NCI-H524 (cell line): ENCODE data around the gene SNAP29.
"Not testable (repeated sequence)": the region's sequence is repeated elsewhere in the genome, so short reads cannot be mapped to it uniquely, and the experiment has no call there.

Source experiments
- DNase-seq, 2 experiments: peaks; one replicate each; lab custom pipeline; 2025; lab: John Stamatoyannopoulos, UW

Gene SNAP29

DNA sequence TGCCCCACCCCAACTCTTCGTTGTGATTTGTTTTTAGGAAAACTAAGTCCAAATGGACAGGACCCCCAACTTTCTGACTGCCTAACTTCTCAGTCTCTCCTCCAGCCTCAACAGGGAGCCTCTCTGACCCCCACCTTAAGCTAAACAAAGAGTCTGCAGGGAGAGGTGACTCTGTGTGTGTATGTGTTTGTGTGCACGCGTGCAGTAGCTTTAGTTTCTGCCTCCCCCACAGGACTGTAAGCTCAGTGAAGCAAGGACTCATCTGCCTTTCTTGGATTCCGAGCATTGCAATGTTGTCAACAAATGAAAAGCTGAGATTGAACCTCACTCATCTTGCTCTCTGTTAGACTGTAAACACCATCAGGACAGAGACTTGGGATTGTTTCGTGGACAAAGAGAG is 7.9 kb downstream of the SNAP29 start:
- DNase-seq: no peak

GRCh38 chr22:20867179-20868024 is 8.6 kb downstream of the SNAP29 start:
- no peak for DNase-seq

DNA sequence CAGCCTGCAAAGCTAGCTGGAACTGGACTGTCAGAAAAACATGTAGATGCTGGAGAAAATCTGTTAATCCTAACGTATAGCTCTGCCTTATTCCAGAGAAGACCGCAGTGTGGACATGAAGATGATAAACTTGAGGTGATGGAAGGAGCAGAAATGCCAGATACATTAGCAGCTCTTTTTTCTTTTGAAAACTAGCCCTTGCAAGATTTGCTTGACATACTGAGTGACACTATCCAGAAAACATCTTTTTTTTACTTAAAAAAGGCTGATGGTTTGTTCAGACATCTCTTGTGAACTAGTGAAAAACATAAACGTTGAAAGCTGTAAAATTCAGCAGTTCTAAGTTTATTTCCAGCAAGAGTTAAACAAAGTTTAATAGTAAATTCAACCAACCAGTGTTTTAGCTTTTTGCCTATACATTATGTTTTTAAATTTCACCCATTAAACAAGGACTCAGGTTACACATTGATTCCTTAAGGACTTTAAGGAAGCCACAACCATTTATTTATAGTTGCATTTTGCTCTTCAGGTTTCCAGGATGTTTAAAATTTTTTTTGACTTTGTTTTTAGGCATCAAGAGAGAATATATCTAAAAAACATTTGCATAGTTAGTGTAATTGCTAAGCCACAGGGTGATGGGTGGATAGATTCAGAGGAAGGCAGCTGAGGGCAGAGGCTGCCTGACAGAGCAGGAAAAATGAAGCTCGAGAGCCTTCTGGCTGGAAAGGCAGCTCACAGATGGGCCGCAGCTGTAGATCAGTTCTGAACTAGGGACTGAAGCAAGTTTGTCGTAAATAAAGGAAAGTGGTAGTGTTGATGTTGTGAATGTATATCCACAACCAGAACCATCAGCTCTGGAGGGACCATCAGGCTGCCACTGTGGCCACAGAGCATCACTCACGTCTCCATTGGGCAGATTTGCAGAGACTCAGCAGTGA is 9.5 kb downstream of the SNAP29 start:
- DNase-seq: no peak

DNA sequence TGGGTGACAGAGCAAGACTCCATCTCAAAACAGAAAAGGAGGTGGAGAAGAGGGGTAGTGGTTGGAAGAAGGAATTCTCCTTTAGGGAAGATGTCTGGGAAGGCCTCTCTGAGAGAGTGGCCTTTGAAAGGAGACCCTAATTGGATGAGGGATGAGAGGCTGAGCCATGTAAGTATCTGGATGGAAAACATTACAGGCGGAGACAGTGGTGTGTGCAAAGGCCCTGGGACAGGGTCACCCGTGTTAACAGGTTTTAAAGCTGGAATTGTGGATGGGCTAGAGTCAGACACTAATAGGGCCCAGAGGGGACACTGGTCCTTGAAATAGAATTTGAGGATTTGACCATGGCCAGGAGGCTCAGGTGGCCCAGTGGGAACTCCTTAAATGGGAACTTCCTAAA is 10.4 kb downstream of the SNAP29 start:
- DNase-seq: no peak

DNA sequence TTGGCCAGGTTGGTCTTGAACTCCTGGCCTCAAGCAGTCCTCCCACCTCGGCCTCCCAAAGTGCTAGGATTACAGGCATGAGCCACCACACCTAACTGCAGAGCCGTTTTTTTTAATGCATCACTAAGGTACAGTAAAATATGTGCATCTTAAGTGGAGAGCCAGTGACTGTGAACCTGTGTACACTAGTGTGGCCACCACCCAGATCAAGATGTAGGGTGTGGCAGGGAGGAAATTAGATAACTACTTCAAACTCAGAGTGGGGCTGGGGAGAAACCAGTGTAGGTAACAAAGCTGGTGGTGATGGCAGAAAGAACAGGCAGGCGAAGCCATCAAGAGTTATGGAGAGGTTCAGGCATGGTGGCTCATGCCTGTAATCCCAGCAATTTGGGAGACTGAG is 14.4 kb downstream of the SNAP29 start:
- no peak for DNase-seq

GRCh38 chr22:20875296-20875695 is 16.5 kb downstream of the SNAP29 start:
- DNase-seq: no peak

- DNase-seq: no peak
These were observed 18.9 kb downstream of the SNAP29 start for GRCh38 chr22:20877715-20878114.

GRCh38 chr22:20881231-20881630 is 22.4 kb downstream of the SNAP29 start:
- DNase-seq: no peak

- DNase-seq: no peak
These were observed 23.3 kb downstream of the SNAP29 start for GRCh38 chr22:20881869-20882815.

GRCh38 chr22:20882855-20883254 is 24.0 kb downstream of the SNAP29 start:
- DNase-seq: no peak

DNA sequence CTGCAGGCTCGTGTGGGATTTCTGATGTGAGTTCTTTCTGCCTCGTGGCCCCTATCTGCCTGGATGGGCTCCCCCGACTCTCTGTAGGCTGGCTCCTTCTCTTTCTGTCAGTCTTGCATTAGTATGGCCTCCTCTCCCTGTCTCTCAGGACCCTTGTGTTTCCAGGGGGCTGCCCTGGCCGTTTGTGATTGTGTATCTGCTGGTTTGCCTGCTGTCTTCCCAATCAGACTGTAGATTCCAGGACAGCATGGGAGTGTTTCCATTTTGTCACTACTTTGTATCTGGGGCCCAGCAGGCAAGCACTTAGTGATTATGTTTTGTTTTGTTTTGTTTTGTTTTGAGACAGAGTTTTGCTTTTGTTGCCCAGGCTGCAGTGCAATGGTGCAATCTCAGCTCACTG is 25.6 kb downstream of the SNAP29 start:
- no peak for DNase-seq

DNA sequence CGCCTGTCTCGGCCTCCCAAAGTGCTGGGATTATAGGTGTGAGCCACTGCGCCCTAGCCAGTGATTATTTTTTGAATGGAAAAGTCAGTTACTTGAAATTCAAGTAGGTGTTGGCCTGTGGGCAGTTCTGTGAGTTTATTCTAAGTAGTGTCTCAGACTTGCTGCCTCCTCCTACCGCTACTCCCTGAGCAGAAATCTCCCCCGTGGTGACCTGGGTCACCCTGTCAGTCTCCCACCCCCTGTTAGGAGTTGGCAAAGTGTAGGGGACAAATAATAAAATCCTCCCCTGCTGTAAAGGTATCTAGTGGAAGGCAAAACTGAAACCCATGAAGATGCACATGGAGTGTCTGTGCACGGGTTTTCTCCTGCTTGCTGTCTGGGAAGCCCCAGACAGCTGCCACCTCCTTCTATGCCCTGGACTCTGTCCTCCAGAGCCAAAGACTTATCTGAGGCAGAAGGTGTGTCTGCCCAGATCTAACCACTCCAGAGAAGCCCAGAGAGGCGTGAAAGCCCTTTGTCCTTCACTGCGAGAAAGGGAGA is 26.3 kb downstream of the SNAP29 start:
- DNase-seq: no peak

- DNase-seq: peak; percentile 64 to 78
These were observed 26.9 kb downstream of the SNAP29 start for GRCh38 chr22:20885557-20886323.

DNA sequence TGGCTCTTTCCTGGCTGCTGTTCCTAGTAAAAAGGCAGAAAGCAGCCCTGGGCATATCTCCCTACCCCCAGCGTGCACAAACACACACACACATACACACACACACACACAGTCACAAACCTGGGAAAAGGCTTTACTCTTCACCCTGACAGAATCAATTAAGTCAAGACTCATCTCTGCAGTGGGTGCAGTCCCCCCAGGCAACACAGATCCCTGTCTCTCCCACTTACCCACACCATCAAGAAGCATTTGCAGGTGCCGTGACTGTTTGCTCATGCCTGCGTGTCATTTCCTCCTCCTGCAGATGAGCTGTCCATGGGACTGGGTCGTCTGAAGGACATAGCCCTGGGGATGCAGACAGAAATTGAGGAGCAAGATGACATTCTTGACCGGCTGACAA is 28.6 kb downstream of the SNAP29 start:
- no peak for DNase-seq

- no peak for DNase-seq
These were observed 30.4 kb downstream of the SNAP29 start for GRCh38 chr22:20889025-20889704.

- DNase-seq: no peak
These were observed 31.2 kb downstream of the SNAP29 start for GRCh38 chr22:20889904-20890540.

- no peak for DNase-seq
These were observed 32.2 kb downstream of the SNAP29 start for GRCh38 chr22:20890975-20891374.

DNA sequence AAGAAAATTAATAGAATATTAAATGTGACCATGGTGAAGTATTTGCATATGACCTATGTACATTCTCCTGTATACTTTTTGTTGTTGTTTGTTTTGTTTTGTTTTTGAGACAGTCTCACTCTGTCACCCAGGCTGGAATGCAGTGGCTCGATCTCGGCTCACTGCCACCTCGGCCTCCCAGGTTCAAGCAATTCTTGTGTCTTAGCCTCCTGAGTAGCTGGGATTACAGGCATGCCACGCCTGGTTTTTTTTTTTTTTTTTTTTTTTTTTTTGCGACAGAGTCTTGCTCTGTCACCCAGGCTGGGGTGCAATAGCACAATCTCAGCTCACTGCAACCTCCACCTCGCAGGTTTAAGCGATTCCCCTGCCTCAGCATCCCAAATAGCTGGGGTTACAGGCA is 38.9 kb downstream of the SNAP29 start:
- DNase-seq: not testable (repeated sequence)

GRCh38 chr22:20899827-20900423 is 41.1 kb downstream of the SNAP29 start:
- no peak for DNase-seq
